Activated naive CD8-positive, alpha-beta T cell treated with anti-CD3 and anti-CD28 coated beads, Interleukin-2, amount 50 U/mL, for 24 hours (primary cell): Measurements from ENCODE around the gene STX8.

Source experiments
- ATAC-seq: fragments of 150-1000 bp; cut with Tn5 transposase; one replicate; pipeline ENCODE4 v1.10.0; 2021
- DNase-seq: peaks from one replicate; pipeline ENCODE4 v3.0.0; 2021
- H3K27ac Mint-ChIP-seq: one replicate; pipeline ENCODE4 v1.8.0; 2021; ENCODE audit warnings: mild to moderate bottlenecking, mixed read lengths
- H3K27me3 Mint-ChIP-seq: one replicate; pipeline ENCODE4 v1.8.0; 2021; ENCODE audit warnings: mixed read lengths
- H3K36me3 Mint-ChIP-seq: one replicate; pipeline ENCODE4 v1.8.0; 2021; ENCODE audit warnings: low read depth, mixed read lengths
- H3K4me1 Mint-ChIP-seq: one replicate; pipeline ENCODE4 v1.8.0; 2021; ENCODE audit warnings: mixed read lengths
- H3K4me3 Mint-ChIP-seq: one replicate; pipeline ENCODE4 v1.8.0; 2021; ENCODE audit warnings: mild to moderate bottlenecking, moderate library complexity, mixed read lengths
- H3K9me3 Mint-ChIP-seq: one replicate; pipeline ENCODE4 v1.8.0; 2021; ENCODE audit warnings: mixed read lengths

The STX8 gene

DNA sequence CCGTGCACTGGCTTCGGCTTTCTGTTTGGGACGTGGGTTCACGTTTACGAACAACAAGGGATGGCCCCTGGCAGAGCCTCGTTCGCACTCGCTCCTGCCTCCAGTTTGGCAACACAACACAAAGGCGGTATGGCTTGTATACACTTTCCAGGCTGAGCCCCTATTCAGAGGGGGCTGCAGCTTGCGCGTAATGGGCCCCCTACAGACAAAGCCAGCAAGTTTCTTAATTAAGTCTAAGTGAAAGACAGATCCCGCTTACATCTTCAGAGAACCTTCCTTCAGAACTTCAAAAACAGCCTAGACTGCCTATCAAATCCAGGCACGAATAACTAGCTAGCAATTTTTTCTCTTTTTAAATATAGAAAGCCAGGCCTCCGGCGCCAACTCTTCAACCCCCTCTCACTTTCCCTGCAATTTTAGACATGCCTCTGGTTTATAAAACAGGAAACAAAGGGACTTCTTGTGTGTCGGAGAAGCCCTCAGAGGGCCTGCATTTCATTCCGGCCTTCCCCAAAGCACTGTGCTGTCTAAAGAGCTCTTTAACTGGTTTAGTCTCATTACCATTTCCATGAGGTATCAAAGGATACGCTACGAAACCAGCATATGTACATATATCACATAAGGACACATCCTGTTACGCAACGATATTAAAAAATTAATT, 244.9 kb downstream of the STX8 start:
- ATAC-seq = no peak
- H3K4me1 Mint-ChIP-seq = peaks cover 7% of the 10 kb centered on the region
- DNase-seq = no peak
- H3K27ac Mint-ChIP-seq = no peak overlapping the region
- no peaks in the 10 kb centered on the region for H3K27me3 Mint-ChIP-seq
- H3K36me3 Mint-ChIP-seq = peaks cover 17% of the 10 kb centered on the region
- H3K4me3 Mint-ChIP-seq = no peak overlapping the region
- peaks cover 16% of the 10 kb centered on the region for H3K9me3 Mint-ChIP-seq

DNA sequence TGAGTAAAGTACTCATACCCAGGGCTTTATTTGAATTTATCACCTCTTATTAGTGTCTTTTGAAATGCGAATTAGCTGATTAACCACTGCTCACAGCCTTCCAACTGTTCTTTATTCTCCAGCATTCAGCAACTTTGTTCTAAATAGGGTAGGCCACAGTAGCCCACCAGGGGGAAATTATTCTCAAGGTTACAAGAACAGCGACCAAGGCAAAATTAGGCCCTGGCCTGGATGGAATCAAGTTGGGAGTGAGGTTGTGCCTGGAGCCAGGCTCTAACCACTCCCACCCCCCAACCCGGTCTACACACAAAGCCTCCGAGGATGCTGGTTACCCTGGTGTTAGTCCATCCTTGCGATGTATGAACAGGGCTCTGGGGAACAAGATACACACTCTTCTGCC, 245.5 kb downstream of the STX8 start:
- H3K27ac Mint-ChIP-seq = no peak overlapping the region
- DNase-seq = no peak
- H3K9me3 Mint-ChIP-seq = peaks cover 10% of the 10 kb centered on the region
- ATAC-seq = no peak
- peaks cover 14% of the 10 kb centered on the region for H3K36me3 Mint-ChIP-seq
- H3K4me1 Mint-ChIP-seq = peaks cover 6% of the 10 kb centered on the region
- no peaks in the 10 kb centered on the region for H3K27me3 Mint-ChIP-seq
- H3K4me3 Mint-ChIP-seq = no peak overlapping the region

DNA sequence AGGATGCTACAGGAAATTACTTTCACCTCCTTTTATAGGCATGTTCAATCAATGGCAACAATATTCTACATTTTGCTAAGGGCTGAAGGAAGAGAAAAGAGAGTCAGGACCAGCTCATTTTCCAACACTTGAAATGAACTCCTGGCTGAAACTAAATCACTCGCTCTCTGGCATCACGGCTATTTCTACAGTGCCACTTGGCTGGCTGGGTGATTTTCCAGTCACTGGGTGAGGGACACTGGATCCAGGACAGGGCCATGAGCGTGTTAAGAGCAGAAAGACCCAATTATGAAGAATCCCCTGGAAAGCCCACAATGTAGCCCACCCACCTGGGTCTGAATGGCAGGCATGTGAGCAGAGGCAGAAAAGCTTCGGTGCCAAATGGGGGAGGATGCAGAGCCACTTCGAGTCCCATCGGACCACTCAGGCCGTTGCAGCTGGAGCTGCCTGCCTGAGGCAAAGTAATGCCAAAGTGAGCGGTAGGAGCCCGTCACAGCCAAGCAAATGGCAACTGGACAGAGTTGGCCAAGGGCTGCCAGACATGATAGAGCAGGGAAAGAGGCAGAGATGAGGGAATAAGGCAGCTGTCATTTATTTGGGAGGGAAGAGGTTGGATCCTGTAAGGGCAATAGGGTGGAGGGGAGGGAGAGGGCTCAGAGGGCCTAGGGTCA, 246.2 kb downstream of the STX8 start:
- Mint-ChIP-seq H3K27me3 (no peaks in the 10 kb centered on the region), H3K9me3 (peaks cover 3% of the 10 kb centered on the region), H3K4me3 (no peak overlapping the region), H3K27ac (no peak overlapping the region), H3K4me1 (no peaks in the 10 kb centered on the region), H3K36me3 (peaks cover 6% of the 10 kb centered on the region)
- DNase-seq = no peak
- ATAC-seq = no peak

DNA sequence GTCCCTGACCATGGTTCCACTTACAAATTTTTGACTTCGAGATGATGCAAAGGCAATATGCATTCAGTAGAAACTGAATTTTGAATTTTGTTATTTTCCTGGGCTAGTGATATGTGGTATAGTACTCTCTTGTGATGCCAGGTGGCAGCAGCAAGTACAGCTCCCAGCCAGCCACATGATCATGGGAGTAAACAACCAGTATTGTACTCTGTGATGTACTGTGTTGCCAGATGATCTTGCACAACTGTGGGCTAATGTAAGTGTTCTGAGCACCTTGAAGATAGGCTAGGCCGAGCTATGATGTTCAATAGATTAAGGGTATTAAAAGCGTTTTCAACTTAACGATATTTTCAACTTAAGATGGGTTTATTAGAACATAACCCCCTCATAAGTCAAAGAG, 250.8 kb downstream of the STX8 start:
- peaks cover 5% of the 10 kb centered on the region for H3K36me3 Mint-ChIP-seq
- no peaks in the 10 kb centered on the region for H3K27me3 Mint-ChIP-seq
- no peaks in the 10 kb centered on the region for H3K9me3 Mint-ChIP-seq
- H3K4me1 Mint-ChIP-seq = no peaks in the 10 kb centered on the region
- ATAC-seq = no peak
- no peak overlapping the region for H3K4me3 Mint-ChIP-seq
- DNase-seq = no peak
- H3K27ac Mint-ChIP-seq = no peak overlapping the region

DNA sequence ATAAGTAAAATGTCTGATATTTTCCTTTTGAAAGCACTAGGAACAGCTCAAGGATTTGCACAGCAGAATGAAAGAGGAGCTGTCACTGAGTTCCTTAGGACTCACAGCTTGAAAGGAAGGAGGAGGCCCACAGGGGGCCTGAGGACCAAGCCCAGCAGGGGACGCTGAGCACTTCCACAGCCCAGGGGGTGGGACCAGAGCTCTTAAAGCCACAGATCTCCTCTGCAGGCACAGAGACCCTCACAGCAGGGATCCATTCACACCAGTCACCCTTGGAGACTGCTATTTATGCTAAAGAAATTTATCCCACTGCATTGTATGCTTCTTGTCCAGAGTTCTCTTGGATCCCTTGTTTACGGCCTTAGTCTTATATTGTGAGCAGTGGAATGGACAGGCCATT, 253.3 kb downstream of the STX8 start:
- Mint-ChIP-seq H3K4me3 (no peak overlapping the region), H3K9me3 (peaks cover 14% of the 10 kb centered on the region), H3K27ac (no peak overlapping the region), H3K4me1 (no peaks in the 10 kb centered on the region), H3K27me3 (no peaks in the 10 kb centered on the region), H3K36me3 (peaks cover 14% of the 10 kb centered on the region)
- DNase-seq (no peak), ATAC-seq (no peak)

DNA sequence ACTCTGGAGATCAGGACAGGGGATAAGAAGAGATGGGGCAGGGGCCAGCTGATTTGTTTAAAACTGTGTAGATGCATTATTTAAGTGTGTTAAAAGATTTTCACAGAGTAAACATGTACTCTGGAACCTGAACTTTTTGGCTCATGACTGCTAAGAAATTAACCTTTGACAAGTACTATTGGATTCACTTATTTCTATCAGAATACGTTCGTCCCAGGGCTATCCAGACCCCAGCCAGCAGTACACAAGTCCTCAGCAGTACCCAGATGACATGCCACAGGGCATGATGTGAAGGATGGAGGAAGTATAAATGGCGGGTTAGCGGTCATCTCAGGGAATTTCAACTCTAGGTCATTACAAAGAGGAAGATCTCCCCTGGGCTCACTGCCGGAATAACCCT, 253.7 kb downstream of the STX8 start:
- Mint-ChIP-seq H3K4me3 (no peak overlapping the region), H3K27ac (no peak overlapping the region), H3K27me3 (no peaks in the 10 kb centered on the region), H3K4me1 (no peaks in the 10 kb centered on the region), H3K9me3 (peaks cover 14% of the 10 kb centered on the region), H3K36me3 (peaks cover 14% of the 10 kb centered on the region)
- no peak for ATAC-seq
- DNase-seq = no peak

DNA sequence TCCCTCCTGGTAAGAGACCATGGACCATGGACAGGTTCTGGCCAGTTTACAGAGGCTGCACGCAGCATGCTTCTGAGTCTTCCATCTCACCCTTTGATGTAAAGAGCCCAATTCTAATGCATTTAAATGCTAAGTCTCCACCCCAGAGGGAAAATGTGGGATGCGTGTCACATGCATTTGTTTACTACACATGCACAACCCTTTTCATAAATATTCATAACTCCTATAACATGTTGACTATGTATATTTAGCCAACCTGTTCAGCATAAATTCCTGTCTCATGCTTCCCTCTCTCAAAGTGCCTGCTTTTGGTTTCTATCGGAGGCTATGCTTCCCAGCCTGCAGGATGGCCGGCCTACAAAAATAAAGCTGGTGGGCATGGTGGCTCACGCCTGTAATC, 260.3 kb downstream of the STX8 start:
- Mint-ChIP-seq H3K27ac (no peak overlapping the region), H3K4me3 (no peak overlapping the region)

DNA sequence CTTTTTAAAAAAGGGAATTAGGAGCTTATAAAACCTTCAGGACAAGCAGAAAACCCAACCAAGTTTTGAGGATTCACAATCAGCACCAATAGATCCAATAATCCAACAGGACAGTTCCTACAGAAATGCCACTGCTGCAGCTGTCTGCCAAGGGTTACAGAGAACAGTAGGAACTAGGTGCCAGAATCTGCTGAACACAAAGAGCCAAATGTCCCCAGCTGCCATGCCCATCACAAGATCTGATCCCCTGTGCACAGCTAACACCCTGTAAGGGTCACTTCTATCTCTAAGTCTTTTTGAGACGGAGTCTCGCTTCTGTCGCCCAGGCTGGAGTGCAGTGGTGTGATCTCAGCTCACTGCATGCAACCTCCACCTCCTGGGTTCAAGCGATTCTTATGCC, 262.3 kb downstream of the STX8 start:
- Mint-ChIP-seq H3K27me3 (no peaks in the 10 kb centered on the region), H3K4me3 (no peak overlapping the region), H3K27ac (no peak overlapping the region), H3K36me3 (peaks cover 3% of the 10 kb centered on the region), H3K9me3 (peaks cover 4% of the 10 kb centered on the region), H3K4me1 (no peaks in the 10 kb centered on the region)
- DNase-seq = no peak
- no peak for ATAC-seq

More for the DNA sequence above, 260.3 kb downstream of the STX8 start:
- DNase-seq (no peak), ATAC-seq (no peak)
- peaks cover 14% of the 10 kb centered on the region for H3K9me3 Mint-ChIP-seq
- no peaks in the 10 kb centered on the region for H3K27me3 Mint-ChIP-seq
- no peaks in the 10 kb centered on the region for H3K4me1 Mint-ChIP-seq
- H3K36me3 Mint-ChIP-seq = peaks cover 10% of the 10 kb centered on the region

DNA sequence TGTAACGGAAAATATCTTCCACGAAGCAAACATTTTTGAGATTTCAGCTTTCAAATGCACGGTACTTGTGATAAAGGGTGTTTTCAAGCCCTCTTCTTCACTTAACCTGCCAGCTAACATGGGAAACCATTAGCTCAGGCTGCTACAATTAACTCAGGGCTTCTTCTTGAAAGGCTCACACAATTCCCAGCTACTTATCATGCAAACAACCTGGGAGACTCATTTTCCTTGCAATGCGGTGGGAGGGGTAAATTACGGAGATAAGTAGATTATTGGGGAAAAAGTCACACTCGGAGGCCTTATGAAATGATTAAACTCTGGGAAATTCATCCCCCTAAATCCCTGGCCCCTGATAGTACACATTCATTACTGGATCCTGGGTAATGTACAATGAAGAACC, 266.4 kb downstream of the STX8 start:
- no peaks in the 10 kb centered on the region for H3K4me1 Mint-ChIP-seq
- no peaks in the 10 kb centered on the region for H3K27me3 Mint-ChIP-seq
- no peaks in the 10 kb centered on the region for H3K36me3 Mint-ChIP-seq
- no peak for DNase-seq
- no peak overlapping the region for H3K27ac Mint-ChIP-seq
- no peak overlapping the region for H3K4me3 Mint-ChIP-seq
- no peaks in the 10 kb centered on the region for H3K9me3 Mint-ChIP-seq
- no peak for ATAC-seq

DNA sequence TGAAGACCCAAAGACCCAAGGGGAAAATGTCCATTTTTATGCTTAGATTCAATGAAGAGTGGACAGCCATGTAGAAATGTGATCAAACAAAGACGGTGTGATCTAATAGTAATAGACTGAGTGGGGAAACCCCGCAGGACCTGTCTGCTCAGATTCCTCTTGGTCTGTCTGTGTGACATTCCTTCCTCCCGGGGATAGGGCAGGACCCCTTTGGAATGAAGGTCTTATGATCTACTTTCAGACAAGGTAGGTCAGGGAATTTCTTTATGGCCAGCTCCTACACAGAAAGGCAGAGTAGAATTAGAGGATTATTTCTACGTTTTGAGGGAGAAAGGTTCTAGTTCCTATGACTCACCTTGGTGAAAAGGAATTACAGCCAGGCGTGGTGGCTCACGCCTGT, 267.6 kb downstream of the STX8 start:
- no peaks in the 10 kb centered on the region for H3K27me3 Mint-ChIP-seq
- ATAC-seq (no peak), DNase-seq (no peak)
- H3K4me1 Mint-ChIP-seq = no peaks in the 10 kb centered on the region
- no peak overlapping the region for H3K27ac Mint-ChIP-seq
- H3K9me3 Mint-ChIP-seq = no peaks in the 10 kb centered on the region
- H3K4me3 Mint-ChIP-seq = no peak overlapping the region
- no peaks in the 10 kb centered on the region for H3K36me3 Mint-ChIP-seq

DNA sequence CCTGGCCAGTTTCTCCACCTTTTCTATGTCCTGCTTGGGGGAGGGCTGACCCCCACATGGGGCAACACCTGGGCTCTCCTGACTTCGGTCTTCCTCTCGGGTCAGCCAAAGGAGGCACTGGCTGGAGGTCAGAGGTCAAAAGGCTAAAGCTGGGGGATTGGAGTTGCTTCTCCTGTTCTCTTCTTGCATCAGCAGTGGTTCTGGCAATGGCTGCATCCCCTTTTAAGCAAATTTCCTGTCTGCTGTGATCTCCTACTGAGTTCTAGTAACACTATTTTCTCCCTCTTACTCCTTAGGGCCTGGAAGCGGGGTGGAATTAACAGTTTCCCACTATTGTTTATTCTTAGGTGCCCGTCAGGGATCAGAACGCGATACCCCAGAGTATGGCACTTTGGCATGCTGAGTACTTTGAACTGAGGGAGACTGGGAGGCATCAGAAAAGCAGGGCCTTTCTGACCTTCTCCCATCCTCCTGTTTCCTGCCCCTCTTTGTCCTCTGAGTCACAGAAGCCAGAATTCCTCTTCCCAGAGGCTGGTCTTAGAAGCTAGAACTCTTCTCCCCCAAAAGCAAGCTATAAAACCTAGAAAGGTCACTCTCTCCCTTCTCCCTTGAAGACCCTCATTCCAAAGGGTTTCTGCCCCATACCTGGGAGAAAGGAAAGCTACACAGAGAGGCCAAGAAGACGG, 268.2 kb downstream of the STX8 start:
- Mint-ChIP-seq H3K9me3 (no peaks in the 10 kb centered on the region), H3K4me3 (no peak overlapping the region), H3K27ac (no peak overlapping the region), H3K4me1 (no peaks in the 10 kb centered on the region), H3K36me3 (no peaks in the 10 kb centered on the region), H3K27me3 (no peaks in the 10 kb centered on the region)
- ATAC-seq (no peak), DNase-seq (no peak)

DNA sequence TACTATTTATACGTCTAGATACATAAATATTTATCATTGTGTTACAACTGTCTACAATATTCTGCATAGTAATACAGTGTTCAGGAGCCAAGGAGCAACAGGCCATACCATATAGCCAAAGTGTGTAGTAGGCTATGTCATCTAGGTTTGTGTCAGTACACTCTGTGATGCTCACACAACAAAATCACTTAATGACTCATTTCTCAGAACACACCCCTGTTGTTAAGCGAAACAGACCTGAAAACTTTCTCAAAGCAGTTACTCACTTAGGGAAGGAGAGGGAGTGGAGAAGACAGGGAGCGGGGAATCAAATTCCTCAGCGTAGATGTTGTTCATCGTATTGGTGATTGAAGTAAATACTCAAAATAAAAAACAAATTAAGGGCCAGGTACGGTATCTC, 269.5 kb downstream of the STX8 start:
- Mint-ChIP-seq H3K36me3 (peaks cover under 1% of the 10 kb centered on the region), H3K9me3 (no peaks in the 10 kb centered on the region), H3K4me1 (no peaks in the 10 kb centered on the region), H3K4me3 (no peak overlapping the region), H3K27ac (no peak overlapping the region), H3K27me3 (no peaks in the 10 kb centered on the region)
- no peak for ATAC-seq
- DNase-seq = no peak

DNA sequence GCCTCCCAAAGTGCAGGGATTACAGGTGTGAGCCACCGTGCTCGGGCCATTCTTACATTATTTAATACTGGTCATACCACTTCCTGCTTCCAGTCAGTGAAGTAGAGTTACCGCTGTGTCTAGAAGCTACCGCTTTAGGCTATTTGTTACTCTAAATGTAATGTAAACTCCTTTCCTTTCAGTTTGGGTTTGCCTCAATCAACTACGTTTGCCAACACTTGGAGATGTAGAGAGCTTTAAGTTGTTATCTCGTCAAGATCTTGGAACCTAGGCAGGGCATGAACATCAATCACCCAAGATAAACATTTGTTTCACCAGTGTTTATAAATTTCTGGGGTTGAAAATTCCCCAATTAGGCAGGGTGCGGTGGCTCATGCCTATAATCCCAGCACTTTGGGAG, 275.9 kb downstream of the STX8 start:
- DNase-seq (no peak), ATAC-seq (no peak)
- no peak overlapping the region for H3K27ac Mint-ChIP-seq
- peaks cover 6% of the 10 kb centered on the region for H3K4me1 Mint-ChIP-seq
- H3K27me3 Mint-ChIP-seq = no peaks in the 10 kb centered on the region
- H3K36me3 Mint-ChIP-seq = peaks cover 3% of the 10 kb centered on the region
- no peaks in the 10 kb centered on the region for H3K9me3 Mint-ChIP-seq
- no peak overlapping the region for H3K4me3 Mint-ChIP-seq

DNA sequence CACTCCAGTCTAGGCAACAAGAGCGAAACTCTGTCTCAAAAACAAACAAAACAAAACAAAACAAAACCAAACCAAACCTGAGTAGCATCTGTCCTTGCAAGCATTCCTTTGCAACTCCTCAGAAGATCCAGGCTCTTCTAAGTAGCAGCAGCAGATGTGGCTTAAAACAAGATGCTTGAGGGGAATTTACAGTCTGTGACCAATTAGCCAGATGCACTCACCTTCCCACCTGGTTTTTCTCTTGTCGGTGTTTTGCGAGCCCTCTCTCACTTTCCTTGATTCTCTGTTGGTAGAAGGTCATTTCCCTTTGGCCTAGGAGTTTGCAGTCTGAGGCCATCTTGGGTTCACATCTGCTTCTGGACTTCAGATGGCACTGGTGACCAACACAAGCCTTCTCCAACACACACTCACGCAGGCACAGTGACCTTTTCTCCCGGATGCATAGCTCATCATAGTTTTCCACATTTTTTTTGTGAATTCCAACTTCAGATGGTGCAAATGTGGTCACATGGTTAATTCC, 276.8 kb downstream of the STX8 start:
- DNase-seq = no peak
- Mint-ChIP-seq H3K4me3 (no peak overlapping the region), H3K27ac (no peak overlapping the region), H3K9me3 (no peaks in the 10 kb centered on the region), H3K27me3 (no peaks in the 10 kb centered on the region), H3K4me1 (peaks cover 9% of the 10 kb centered on the region), H3K36me3 (peaks cover 3% of the 10 kb centered on the region)
- no peak for ATAC-seq

DNA sequence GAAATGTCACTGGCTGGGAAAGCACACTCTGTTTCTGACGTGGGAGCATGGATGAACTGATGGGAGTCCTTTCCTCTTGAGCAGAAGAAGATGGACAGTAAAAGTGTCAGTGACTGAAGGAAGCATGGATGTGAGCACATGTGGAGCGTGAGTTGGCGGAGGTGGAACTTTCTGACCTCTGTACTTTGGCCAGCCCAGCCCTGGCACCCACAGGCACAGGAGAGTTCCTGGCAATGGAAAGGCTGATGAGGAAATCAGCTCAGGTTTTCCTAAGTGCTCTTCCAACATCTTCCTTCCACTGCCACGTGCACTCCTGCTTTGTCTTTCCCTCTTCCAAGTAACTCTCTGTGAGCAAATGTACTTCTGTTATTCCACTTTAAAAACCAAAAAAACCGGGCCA, 277.5 kb downstream of the STX8 start:
- Mint-ChIP-seq H3K9me3 (no peaks in the 10 kb centered on the region), H3K27ac (no peak overlapping the region), H3K4me1 (peaks cover 9% of the 10 kb centered on the region), H3K27me3 (no peaks in the 10 kb centered on the region), H3K4me3 (no peak overlapping the region), H3K36me3 (peaks cover 3% of the 10 kb centered on the region)
- DNase-seq (no peak), ATAC-seq (no peak)
